ENCODE measurements around the gene LTN1.

- TF ChIP-seq, protein P1, sequence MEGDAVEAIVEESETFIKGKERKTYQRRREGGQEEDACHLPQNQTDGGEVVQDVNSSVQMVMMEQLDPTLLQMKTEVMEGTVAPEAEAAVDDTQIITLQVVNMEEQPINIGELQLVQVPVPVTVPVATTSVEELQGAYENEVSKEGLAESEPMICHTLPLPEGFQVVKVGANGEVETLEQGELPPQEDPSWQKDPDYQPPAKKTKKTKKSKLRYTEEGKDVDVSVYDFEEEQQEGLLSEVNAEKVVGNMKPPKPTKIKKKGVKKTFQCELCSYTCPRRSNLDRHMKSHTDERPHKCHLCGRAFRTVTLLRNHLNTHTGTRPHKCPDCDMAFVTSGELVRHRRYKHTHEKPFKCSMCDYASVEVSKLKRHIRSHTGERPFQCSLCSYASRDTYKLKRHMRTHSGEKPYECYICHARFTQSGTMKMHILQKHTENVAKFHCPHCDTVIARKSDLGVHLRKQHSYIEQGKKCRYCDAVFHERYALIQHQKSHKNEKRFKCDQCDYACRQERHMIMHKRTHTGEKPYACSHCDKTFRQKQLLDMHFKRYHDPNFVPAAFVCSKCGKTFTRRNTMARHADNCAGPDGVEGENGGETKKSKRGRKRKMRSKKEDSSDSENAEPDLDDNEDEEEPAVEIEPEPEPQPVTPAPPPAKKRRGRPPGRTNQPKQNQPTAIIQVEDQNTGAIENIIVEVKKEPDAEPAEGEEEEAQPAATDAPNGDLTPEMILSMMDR (IDR thresholded peaks at IDR 0.05; ENCODE audit: insufficient read depth, low read depth, low read length) = no peak
- no peak for TF ChIP-seq EZH2 (IDR thresholded peaks at IDR 0.05; ENCODE audit: insufficient read depth, low read length)
These were observed 56.0 kb downstream of the LTN1 start for GRCh38 chr21:28936721-28937120.

All from astrocyte (in vitro differentiated cells and primary cell).